OCI-LY3 (cell line): Measurements from ENCODE around the gene PAIP2.

Source experiments
- EZH2phosphoT487 ChIP-seq: fragments of 200-600 bp; shearing (Covaris generic); IDR thresholded peaks from 2 replicates; pipeline ENCODE4 v1.6.1; 2018; ENCODE audit warnings: antibody characterized with exemption, mixed run types, low read depth
- TF ChIP-seq, protein P1 (sequence below): fragments of 200-600, 300-600 bp; sonication (generic); IDR thresholded peaks from 2 replicates; pipeline ENCODE4 v1.5.1; 2014; ENCODE audit warnings: antibody characterized with exemption, low read length, low read depth

- TF ChIP-seq, protein P1, sequence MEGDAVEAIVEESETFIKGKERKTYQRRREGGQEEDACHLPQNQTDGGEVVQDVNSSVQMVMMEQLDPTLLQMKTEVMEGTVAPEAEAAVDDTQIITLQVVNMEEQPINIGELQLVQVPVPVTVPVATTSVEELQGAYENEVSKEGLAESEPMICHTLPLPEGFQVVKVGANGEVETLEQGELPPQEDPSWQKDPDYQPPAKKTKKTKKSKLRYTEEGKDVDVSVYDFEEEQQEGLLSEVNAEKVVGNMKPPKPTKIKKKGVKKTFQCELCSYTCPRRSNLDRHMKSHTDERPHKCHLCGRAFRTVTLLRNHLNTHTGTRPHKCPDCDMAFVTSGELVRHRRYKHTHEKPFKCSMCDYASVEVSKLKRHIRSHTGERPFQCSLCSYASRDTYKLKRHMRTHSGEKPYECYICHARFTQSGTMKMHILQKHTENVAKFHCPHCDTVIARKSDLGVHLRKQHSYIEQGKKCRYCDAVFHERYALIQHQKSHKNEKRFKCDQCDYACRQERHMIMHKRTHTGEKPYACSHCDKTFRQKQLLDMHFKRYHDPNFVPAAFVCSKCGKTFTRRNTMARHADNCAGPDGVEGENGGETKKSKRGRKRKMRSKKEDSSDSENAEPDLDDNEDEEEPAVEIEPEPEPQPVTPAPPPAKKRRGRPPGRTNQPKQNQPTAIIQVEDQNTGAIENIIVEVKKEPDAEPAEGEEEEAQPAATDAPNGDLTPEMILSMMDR = no peak
- TF ChIP-seq EZH2phosphoT487 = no peak
These were observed 27.5 kb downstream of the PAIP2 start for GRCh38 chr5:139369181-139369580.
